Measurements from ENCODE around the gene FAM111A.

DNA sequence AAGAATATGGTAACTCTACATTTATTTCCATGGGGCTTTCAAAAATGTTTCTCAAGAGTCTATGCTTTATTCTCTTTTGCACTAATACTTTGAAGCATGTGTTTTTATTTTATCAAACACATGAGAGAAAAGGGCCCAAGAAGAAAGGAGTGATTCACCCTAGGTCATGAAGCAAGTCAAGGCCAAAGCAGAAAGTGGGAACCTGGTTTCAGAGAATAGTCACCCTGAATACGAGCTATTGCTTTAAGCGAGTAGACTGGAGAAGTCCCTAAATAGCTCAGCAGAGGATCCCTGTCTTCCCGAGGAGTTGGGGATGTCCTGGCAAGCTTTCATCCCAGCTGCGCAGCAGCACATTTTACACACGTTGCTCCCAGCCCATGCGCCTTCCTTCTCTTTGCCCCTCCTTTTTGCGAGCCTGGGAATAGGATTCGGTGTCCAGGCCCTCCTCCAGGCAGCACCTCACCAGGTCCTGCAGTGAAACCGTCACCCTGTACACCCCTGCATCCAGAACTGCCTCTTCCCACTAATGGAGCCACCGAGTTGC is 51.0 kb downstream of the FAM111A start:
- TF ChIP-seq POLR2A (IDR thresholded peaks at IDR 0.05; ENCODE audit: low read length), result no peak
- no peak for TF ChIP-seq NFE2L2 (conservative IDR thresholded peaks at IDR 0.05; ENCODE audit: low read length)
- no peak for TF ChIP-seq MAFK (IDR thresholded peaks at IDR 0.05; ENCODE audit: partially characterized antibody)
- TF ChIP-seq, protein P1, sequence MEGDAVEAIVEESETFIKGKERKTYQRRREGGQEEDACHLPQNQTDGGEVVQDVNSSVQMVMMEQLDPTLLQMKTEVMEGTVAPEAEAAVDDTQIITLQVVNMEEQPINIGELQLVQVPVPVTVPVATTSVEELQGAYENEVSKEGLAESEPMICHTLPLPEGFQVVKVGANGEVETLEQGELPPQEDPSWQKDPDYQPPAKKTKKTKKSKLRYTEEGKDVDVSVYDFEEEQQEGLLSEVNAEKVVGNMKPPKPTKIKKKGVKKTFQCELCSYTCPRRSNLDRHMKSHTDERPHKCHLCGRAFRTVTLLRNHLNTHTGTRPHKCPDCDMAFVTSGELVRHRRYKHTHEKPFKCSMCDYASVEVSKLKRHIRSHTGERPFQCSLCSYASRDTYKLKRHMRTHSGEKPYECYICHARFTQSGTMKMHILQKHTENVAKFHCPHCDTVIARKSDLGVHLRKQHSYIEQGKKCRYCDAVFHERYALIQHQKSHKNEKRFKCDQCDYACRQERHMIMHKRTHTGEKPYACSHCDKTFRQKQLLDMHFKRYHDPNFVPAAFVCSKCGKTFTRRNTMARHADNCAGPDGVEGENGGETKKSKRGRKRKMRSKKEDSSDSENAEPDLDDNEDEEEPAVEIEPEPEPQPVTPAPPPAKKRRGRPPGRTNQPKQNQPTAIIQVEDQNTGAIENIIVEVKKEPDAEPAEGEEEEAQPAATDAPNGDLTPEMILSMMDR (IDR thresholded peaks at IDR 0.05), result no peak
- TF ChIP-seq, protein P2, sequence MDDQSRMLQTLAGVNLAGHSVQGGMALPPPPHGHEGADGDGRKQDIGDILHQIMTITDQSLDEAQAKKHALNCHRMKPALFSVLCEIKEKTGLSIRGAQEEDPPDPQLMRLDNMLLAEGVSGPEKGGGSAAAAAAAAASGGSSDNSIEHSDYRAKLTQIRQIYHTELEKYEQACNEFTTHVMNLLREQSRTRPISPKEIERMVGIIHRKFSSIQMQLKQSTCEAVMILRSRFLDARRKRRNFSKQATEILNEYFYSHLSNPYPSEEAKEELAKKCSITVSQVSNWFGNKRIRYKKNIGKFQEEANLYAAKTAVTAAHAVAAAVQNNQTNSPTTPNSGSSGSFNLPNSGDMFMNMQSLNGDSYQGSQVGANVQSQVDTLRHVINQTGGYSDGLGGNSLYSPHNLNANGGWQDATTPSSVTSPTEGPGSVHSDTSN (IDR thresholded peaks at IDR 0.05), result no peak
- TF ChIP-seq, protein P3, sequence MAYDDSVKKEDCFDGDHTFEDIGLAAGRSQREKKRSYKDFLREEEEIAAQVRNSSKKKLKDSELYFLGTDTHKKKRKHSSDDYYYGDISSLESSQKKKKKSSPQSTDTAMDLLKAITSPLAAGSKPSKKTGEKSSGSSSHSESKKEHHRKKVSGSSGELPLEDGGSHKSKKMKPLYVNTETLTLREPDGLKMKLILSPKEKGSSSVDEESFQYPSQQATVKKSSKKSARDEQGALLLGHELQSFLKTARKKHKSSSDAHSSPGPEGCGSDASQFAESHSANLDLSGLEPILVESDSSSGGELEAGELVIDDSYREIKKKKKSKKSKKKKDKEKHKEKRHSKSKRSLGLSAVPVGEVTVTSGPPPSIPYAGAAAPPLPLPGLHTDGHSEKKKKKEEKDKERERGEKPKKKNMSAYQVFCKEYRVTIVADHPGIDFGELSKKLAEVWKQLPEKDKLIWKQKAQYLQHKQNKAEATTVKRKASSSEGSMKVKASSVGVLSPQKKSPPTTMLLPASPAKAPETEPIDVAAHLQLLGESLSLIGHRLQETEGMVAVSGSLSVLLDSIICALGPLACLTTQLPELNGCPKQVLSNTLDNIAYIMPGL (CRISPR knock-in tag; IDR thresholded peaks at IDR 0.05; ENCODE audit: borderline replicate concordance), result no peak
- TF ChIP-seq RFX5 (IDR thresholded peaks at IDR 0.05), result no peak
- no peak for TF ChIP-seq SMC3 (IDR thresholded peaks at IDR 0.05)
- TF ChIP-seq NR3C1 (IDR thresholded peaks at IDR 0.05), result no peak
- no peak for TF ChIP-seq ESRRA (IDR thresholded peaks at IDR 0.05; ENCODE audit: borderline replicate concordance, low read length)
- no peak for TF ChIP-seq JUN (IDR thresholded peaks at IDR 0.05)
- no peak for TF ChIP-seq ZFP36 (IDR thresholded peaks at IDR 0.05; ENCODE audit: borderline replicate concordance, partially characterized antibody)
